ENCODE measurements around the gene LEMD2. TPM values are rescaled to one million over a fixed set of nuclear protein-coding genes. Genes with fewer than 3 reads are reported as not detected.

Gene LEMD2
- total and polyA plus RNA-seq, 9 of the 15 experiments (the other 6 are each of a cell fraction or from before 2014, with no cell fraction given): 0.32 to 46.3 (median 30.8) TPM

DNA sequence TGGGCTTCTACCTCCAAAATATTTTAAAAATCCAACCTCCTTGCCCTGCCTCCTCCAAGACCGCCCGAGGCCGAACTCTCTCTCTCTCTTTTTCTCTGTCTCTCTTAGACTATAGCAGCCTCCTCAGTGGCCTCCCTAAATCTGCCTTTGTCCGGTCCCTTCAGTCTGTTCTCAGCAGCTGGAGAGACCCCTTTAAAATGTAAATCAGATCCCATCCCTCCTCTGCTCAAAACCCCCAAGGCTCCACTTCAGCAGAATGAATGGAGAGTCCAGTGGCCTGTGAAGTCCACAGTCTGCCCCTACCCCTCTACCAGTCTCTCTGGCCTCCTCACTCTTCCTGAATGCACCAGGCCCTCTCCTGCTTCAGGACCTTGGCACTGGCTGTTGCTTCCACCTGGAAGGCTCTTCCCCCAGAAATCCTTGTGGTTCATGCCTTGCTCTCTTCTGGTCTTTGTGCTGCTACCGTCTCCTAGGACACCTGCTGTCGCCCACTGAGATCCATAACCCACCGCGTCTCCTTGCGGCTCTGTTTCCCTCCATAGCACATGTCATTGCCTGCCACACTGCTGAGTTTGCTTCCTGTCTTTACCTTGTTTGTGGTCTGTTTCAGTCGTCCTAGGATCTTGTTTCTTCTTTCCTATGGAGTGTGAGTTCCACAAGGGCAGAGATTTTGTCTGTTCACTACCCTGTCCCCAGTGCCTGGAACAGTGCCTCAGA is 8.9 kb upstream of the LEMD2 start:
- BruUV-seq (replicated peaks): no TSS peak
- WGBS (ENCODE audit: insufficient coverage, low coverage, missing lambda C conversion rate): 13% methylated on average over 10 of the region's 10 CpGs
- DNase-seq (ENCODE audit: extremely low read depth in 1 of 4, low spot score in 3 of 4) (no peak), ATAC-seq (no peak), FAIRE-seq (no peak)
- Histone ChIP-seq H4K20me1 (replicated peaks; ENCODE audit: control insufficient read depth, insufficient read depth, low read length) (peaks cover 10% of the 10 kb centered on the region; the same call in 1 of the 2 replicates), H3K27ac (ENCODE audit: extremely low read depth, low read depth, low read length) (no peak overlapping the region), H3K9ac (ENCODE audit: insufficient read depth in 1 of 2, low read depth in 2 of 2, low read length in 2 of 2) (no peak overlapping the region; a peak in 1 of 4 replicates), H3K9me1 (ENCODE audit: control insufficient read depth, insufficient read depth, low read length) (peaks cover 3% of the 10 kb centered on the region), H2AFZ (ENCODE audit: low read depth, low read length) (no peak overlapping the region), H3K4me3 (no peak overlapping the region), H3K9me3 (replicated peaks; ENCODE audit: control insufficient read depth, insufficient read depth, low read depth, low read length) (no peaks in the 10 kb centered on the region), H3K79me2 (ENCODE audit: control insufficient read depth, insufficient read depth, low read length) (no peaks in the 10 kb centered on the region), H3K4me2 (ENCODE audit: insufficient read depth, low read length) (no peak overlapping the region), H3K27me3 (ENCODE audit: control insufficient read depth in 2 of 2, insufficient read depth in 2 of 2, low read length in 2 of 2) (peaks cover 82 to 94% of the 10 kb centered on the region in 2 experiments), H3K36me3 (ENCODE audit: control insufficient read depth, insufficient read depth, low read length) (no peaks in the 10 kb centered on the region), H3K4me1 (replicated peaks in 1 of 2; ENCODE audit: control insufficient read depth in 2 of 2, insufficient read depth in 2 of 2, low read length in 2 of 2) (peaks cover 0 to 4% of the 10 kb centered on the region in 2 experiments; a peak in 1 of 5 replicates)
- POLR2A ChIA-PET: interaction anchor here (0.7 to 0.9 kb wide), 2 partner anchors 10 to 154 kb away, joined by 3 to 4 read pairs; no protein-coding TSS in a partner anchor
- intact Hi-C loops (cut with micrococcal nuclease) (no loop called here), in situ Hi-C loops (cut with MboI) (no loop called here)
- CTCF ChIA-PET (ENCODE audit: low intra/inter-chr PET ratio): no interaction called here
- TF ChIP-seq CCAR2 (IDR thresholded peaks at IDR 0.05; ENCODE audit: low read depth, low read length) (no peak), ZNF655 (CRISPR knock-in tag; IDR thresholded peaks at IDR 0.05) (no peak), RNF219 (CRISPR knock-in tag; IDR thresholded peaks at IDR 0.05) (no peak), PRPF4 (IDR thresholded peaks at IDR 0.05; ENCODE audit: insufficient read depth, low read depth, low read length, poor library complexity, severe bottlenecking) (no peak), HINFP (tag; conservative IDR thresholded peaks at IDR 0.05; ENCODE audit: low read depth) (no peak), ZMIZ1 (IDR thresholded peaks at IDR 0.05; ENCODE audit: low read depth in 2 of 2, low read length in 2 of 2) (no peak), OTX1 (CRISPR knock-in tag; IDR thresholded peaks at IDR 0.05) (no peak), CREB3L1 (IDR thresholded peaks at IDR 0.05; ENCODE audit: borderline replicate concordance, low read depth) (no peak), ZNF583 (CRISPR knock-in tag; IDR thresholded peaks at IDR 0.05) (no peak), ZFX (CRISPR knock-in tag; IDR thresholded peaks at IDR 0.05) (no peak)

All from K562 (cell line).